Nephron (organoid): Measurements from ENCODE around the gene DIPK1C.
A peak's percentile ranks its signal among the peaks of the same experiment; 100 is the strongest.

ENCODE experiments used
- H3K27ac Mint-ChIP-seq, 3 experiments: 2 replicates each; pipeline ENCODE4 v1.8.0; 2020; ENCODE audit warnings: mixed read lengths in 3 of 3, mild to moderate bottlenecking in 2 of 3, moderate library complexity in 1 of 3
- H3K27me3 Mint-ChIP-seq: 2 replicates; pipeline ENCODE4 v1.8.0; 2021; ENCODE audit warnings: low read depth, mild to moderate bottlenecking, moderate library complexity, mixed read lengths
- H3K36me3 Mint-ChIP-seq: 2 replicates; pipeline ENCODE4 v1.8.0; 2020; ENCODE audit warnings: low read depth, mixed read lengths
- H3K4me1 Mint-ChIP-seq: 2 replicates; pipeline ENCODE4 v1.8.0; 2020; ENCODE audit warnings: mixed read lengths
- H3K4me3 Mint-ChIP-seq, 3 experiments: 2 replicates each; pipeline ENCODE4 v1.8.0; 2020; ENCODE audit warnings: mild to moderate bottlenecking in 3 of 3, mixed read lengths in 3 of 3, moderate library complexity in 2 of 3
- H3K9me3 Mint-ChIP-seq: 2 replicates; pipeline ENCODE4 v1.8.0; 2020; ENCODE audit warnings: mixed read lengths
- TF ChIP-seq, protein P1 (sequence below), 3 experiments: fragments of 200-600 bp; sonication (generic); IDR thresholded peaks; one replicate each; pipeline ENCODE4 v1.5.0; 2021; ENCODE audit warnings: antibody characterized with exemption in 3 of 3; ENCODE audit not compliant: unreplicated experiment in 3 of 3

DIPK1C gene

DNA sequence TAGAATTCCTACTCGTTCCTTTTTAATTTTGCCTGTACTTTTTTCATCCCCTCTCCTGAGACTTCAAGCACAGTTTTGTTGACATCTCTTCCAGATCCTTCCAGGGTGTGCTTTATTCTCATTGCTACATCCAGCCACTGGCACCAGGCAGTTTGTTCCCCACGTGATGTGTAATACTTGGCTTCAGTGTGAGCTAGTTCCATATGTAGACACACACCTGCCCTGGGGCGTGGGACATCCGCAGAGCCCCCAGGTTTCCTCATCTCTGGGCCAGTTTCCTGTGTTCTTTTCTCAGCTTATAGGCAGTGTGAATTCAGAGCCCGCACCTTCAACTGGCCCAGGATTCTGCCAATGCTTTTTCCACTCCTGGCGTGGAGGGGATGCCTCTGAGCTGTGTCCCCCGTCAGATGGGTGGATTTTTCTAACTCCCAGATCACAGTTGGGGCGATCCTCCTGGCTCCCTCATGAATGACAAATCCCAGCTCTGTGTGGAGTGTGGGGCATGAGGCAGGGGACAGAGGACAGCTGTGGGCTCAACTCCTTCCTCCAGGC lies 46.6 kb downstream of the DIPK1C start:
- H3K4me1 Mint-ChIP-seq = peaks cover 28% of the 10 kb centered on the region
- peaks cover 45% of the 10 kb centered on the region for H3K27me3 Mint-ChIP-seq
- no peak overlapping the region for H3K4me3 Mint-ChIP-seq
- H3K27ac Mint-ChIP-seq = no peak overlapping the region
- H3K9me3 Mint-ChIP-seq = no peaks in the 10 kb centered on the region
- no peaks in the 10 kb centered on the region for H3K36me3 Mint-ChIP-seq
- TF ChIP-seq, protein P1, sequence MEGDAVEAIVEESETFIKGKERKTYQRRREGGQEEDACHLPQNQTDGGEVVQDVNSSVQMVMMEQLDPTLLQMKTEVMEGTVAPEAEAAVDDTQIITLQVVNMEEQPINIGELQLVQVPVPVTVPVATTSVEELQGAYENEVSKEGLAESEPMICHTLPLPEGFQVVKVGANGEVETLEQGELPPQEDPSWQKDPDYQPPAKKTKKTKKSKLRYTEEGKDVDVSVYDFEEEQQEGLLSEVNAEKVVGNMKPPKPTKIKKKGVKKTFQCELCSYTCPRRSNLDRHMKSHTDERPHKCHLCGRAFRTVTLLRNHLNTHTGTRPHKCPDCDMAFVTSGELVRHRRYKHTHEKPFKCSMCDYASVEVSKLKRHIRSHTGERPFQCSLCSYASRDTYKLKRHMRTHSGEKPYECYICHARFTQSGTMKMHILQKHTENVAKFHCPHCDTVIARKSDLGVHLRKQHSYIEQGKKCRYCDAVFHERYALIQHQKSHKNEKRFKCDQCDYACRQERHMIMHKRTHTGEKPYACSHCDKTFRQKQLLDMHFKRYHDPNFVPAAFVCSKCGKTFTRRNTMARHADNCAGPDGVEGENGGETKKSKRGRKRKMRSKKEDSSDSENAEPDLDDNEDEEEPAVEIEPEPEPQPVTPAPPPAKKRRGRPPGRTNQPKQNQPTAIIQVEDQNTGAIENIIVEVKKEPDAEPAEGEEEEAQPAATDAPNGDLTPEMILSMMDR (IDR thresholded peaks at IDR 0.05; ENCODE audit: unreplicated experiment in 3 of 3) = no peak

DNA sequence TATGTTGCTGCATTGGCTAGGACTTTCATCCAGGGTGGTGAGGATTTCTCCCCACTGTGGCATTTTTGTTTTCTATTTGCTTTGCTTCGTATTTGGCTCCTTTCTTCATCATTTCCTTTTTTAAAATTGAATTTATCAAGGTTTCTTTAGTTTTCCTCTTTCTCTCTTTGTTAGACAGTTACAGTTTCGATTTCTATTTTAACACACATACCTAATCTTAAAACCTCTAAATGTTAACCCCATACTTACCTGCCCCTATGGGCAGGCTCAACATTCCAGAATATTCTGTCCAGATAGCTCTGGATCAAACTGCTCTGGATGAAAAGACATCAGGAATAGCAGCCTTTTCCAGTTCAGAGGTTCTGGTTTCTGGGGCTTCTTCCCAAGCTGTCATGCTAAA lies 49.2 kb downstream of the DIPK1C start:
- Mint-ChIP-seq H3K27ac (no peak overlapping the region), H3K27me3 (peaks cover 39% of the 10 kb centered on the region), H3K4me1 (peaks cover 10% of the 10 kb centered on the region), H3K4me3 (no peak overlapping the region), H3K9me3 (no peaks in the 10 kb centered on the region), H3K36me3 (no peaks in the 10 kb centered on the region)
- TF ChIP-seq, protein P1 (IDR thresholded peaks at IDR 0.05; ENCODE audit: unreplicated experiment in 3 of 3) = no peak

DNA sequence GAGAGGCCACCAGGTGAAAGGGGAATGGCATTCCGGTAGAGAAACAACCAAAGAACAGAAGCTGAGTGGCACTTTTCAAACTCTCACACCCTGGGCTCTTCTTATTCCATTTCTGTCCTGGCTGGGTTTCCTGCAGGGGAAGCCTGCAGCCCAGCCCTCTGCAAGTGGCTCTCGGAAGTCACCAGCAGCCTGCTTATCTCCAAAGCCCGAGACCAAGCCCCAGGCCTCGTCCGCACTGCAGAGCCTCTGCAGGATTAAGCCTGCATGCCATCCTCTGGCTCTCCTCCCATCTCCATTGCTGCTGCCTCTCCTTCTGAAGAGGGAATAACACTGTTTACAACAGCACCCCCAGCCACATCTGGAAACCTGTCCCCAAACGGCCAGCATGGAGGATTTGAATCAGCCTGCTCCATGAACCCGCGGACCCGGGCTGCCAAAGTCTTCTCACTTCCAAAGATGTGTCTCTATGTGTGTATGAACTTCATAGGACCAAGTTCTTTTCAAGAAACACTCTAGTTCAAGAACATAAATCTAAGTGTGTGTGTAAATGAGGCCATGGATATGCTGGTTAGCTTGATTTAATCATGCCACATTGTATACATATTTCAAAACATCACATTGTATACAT lies 54.2 kb downstream of the DIPK1C start:
- Mint-ChIP-seq H3K9me3 (no peaks in the 10 kb centered on the region), H3K4me1 (peaks cover 8% of the 10 kb centered on the region), H3K27me3 (peaks cover 15% of the 10 kb centered on the region), H3K4me3 (no peak overlapping the region), H3K36me3 (no peaks in the 10 kb centered on the region), H3K27ac (no peak overlapping the region)
- TF ChIP-seq, protein P1 (IDR thresholded peaks at IDR 0.05; ENCODE audit: unreplicated experiment in 3 of 3) = no peak

DNA sequence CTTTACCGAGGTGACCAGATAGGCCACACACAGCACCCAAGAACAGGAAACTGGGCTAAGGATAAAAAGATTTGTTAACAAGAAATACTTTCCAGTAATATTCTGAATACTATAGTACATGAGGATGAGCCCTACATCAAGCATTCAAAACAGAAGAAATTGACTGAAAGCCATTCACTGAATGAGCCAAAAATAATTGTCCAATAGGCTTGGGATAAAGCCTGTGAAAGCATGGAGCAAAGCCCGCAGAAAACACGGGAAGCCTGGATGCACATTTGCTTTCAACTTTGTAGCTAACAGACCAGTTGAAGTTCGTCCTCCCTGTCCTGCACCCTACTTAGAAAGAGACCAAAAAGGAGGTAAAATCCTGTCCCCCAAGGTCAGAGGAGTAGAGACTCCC lies 56.3 kb downstream of the DIPK1C start:
- Mint-ChIP-seq H3K36me3 (no peaks in the 10 kb centered on the region), H3K4me1 (peaks cover 24% of the 10 kb centered on the region), H3K4me3 (no peak overlapping the region), H3K27me3 (peaks cover 9% of the 10 kb centered on the region), H3K9me3 (no peaks in the 10 kb centered on the region), H3K27ac (no peak overlapping the region)
- TF ChIP-seq, protein P1 (IDR thresholded peaks at IDR 0.05; ENCODE audit: unreplicated experiment in 3 of 3) = no peak

DNA sequence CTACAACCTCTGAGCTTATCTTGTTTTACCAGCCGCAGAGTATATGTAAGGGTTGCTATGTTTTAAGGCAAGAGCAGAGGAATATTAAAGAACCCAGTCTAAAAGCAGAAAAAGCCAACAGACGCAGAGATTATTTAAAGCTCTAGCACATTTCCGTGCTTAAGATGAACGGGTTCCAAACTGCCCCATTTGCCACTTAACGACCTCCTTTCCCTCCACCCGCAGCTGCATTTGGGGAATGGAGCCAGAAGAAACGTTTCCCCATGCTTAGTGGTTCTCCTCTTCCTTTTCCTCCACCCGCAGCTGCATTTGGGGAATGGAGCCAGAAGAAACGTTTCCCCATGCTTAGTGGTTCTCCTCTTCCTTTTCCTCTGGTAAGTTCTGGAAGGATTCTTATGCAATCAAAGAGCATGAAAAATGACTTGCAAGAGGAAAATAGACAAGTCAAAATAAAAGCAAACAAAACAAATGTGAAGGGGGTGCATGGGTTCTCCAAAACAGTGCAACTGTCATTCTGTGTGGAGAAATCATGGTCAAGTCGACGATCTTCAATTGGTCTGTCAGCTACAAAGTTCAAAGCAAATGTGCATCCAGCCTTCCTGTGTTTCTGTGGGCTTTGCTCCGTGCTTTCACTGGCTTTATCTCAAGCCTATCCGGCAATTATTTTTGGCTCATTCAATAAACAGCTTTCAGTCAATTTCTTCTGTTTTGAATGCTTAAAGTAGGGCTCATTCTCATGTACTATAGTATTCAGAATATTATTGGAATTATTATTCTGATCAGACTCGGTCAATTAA lies 57.8 kb downstream of the DIPK1C start:
- Mint-ChIP-seq H3K27ac (peak overlapping the region in 1 of 3 experiments; percentile 14), H3K27me3 (peaks cover 16% of the 10 kb centered on the region), H3K4me1 (peaks cover 35% of the 10 kb centered on the region), H3K4me3 (no peak overlapping the region), H3K9me3 (no peaks in the 10 kb centered on the region), H3K36me3 (no peaks in the 10 kb centered on the region)
- TF ChIP-seq, protein P1 (IDR thresholded peaks at IDR 0.05; ENCODE audit: unreplicated experiment in 3 of 3) = no peak
